Thyroid gland (tissue), 4 donors: Measurements from ENCODE around the gene ZNF160. TPM values are rescaled to one million over a fixed set of nuclear protein-coding genes. Genes with fewer than 3 reads are reported as not detected.

Experiments
- DNase-seq, 2 donors: peaks; one replicate each; pipeline ENCODE4 v3.0.0-alpha.2; 2019
- H3K27ac ChIP-seq, 3 donors: fragments of 200-600 bp; sonication (generic); 1 replicate in 2 of 3; 2 replicates in 1 of 3; pipeline ENCODE4 v1.5.1; 2016 to 2019; ENCODE audit warnings: mild to moderate bottlenecking in 1 of 3, moderate library complexity in 1 of 3
- H3K27me3 ChIP-seq: fragments of 200-600 bp; sonication (generic); one replicate; pipeline ENCODE4 v1.5.1; 2019
- H3K36me3 ChIP-seq, 2 donors: fragments of 200-600 bp; sonication (generic); one replicate each; pipeline ENCODE4 v1.5.1; 2016 to 2019
- H3K4me1 ChIP-seq, 2 donors: fragments of 200-600 bp; sonication (generic); one replicate each; pipeline ENCODE4 v1.5.1; 2017 to 2019
- H3K4me3 ChIP-seq, 3 donors: fragments of 200-600 bp; sonication (generic); replicated peaks in 1 of 3; 1 replicate in 2 of 3; 2 replicates in 1 of 3; pipeline ENCODE4 v1.5.1; 2016; ENCODE audit warnings: mild to moderate bottlenecking in 1 of 3
- H3K9me3 ChIP-seq: fragments of 200-600 bp; sonication (generic); one replicate; pipeline ENCODE4 v1.5.1; 2017
- CTCF ChIP-seq, 6 experiments: fragments of 200-600 bp in 3 of 6; fragments of 450-650 bp in 3 of 6; sonication (generic) in 3 of 6; IDR thresholded peaks; one replicate each; pipeline ENCODE4 v1.5.1; 2016 to 2019; ENCODE audit warnings: antibody characterized with exemption in 6 of 6, mild to moderate bottlenecking in 2 of 6, inconsistent platforms in 1 of 6, moderate library complexity in 1 of 6
- POLR2A ChIP-seq, 2 donors: fragments of 450-650 bp; IDR thresholded peaks; one replicate each; pipeline ENCODE4 v1.6.1; 2017; ENCODE audit warnings: antibody characterized with exemption in 2 of 2, mild to moderate bottlenecking in 2 of 2, moderate library complexity in 1 of 2
- WGBS, 2 donors: methylation state at CpG; one replicate each; pipeline ENCODE4 v1.1.5; 2017; 5-methylcytosine and 5-hydroxymethylcytosine counted together
- intact Hi-C: fragments of 100-400 bp; cut with DNase I; formaldehyde crosslinking; loops from one replicate; pipeline ENCODE4 v1.15.1; 2023
- total RNA-seq, 4 donors: library from RNA; depleted of rRNA; stranded (reverse); fragments of >200 nt; gene quantifications; one replicate each; pipeline ENCODE4 v1.2.3, GENCODE V29; 2016

The ZNF160 gene
- total RNA-seq, 4 donors from 2014 or later = 61.0 to 109 (median 81.4) TPM

GRCh38 chr19:53057904-53058580, 45.2 kb downstream of the ZNF160 start:
- no peak overlapping the region for H3K27ac ChIP-seq
- peak in 1 of 2 donors; percentile 19 for TF ChIP-seq POLR2A (IDR thresholded peaks at IDR 0.05)
- no peak for TF ChIP-seq CTCF (IDR thresholded peaks at IDR 0.05)
- DNase-seq = peak; percentile 71 to 75
- intact Hi-C loops = no loop called here
- 4 to 5% methylated on average over 58 to 59 of the region's 59 CpGs for WGBS, 2 donors
- no peaks in the 10 kb centered on the region for H3K36me3 ChIP-seq
- H3K4me1 ChIP-seq = peaks cover 0 to 10% of the 10 kb centered on the region in 2 donors
- no peaks in the 10 kb centered on the region for H3K9me3 ChIP-seq
- H3K4me3 ChIP-seq = peak overlapping the region in 2 of 3 donors; percentile 9 to 14
- no peaks in the 10 kb centered on the region for H3K27me3 ChIP-seq

- no peaks in the 10 kb centered on the region for H3K9me3 ChIP-seq
- H3K4me3 ChIP-seq = no peak overlapping the region
- WGBS, 2 donors = 20 to 46% methylated on average over 2 of the region's 2 CpGs
- intact Hi-C loops = no loop called here
- H3K36me3 ChIP-seq = no peaks in the 10 kb centered on the region
- H3K4me1 ChIP-seq = peaks cover 0 to 10% of the 10 kb centered on the region in 2 donors
- peak; percentile 19 to 31 for DNase-seq
- H3K27ac ChIP-seq = peak overlapping the region in 1 of 3 donors; percentile 30
- no peak for TF ChIP-seq CTCF (IDR thresholded peaks at IDR 0.05)
- no peak for TF ChIP-seq POLR2A (IDR thresholded peaks at IDR 0.05)
- no peaks in the 10 kb centered on the region for H3K27me3 ChIP-seq
Observed at GRCh38 chr19:53055117-53055516, 48.1 kb downstream of the ZNF160 start.

GRCh38 chr19:53047379-53047778, 55.8 kb downstream of the ZNF160 start:
- Histone ChIP-seq H3K27ac (no peak overlapping the region), H3K4me3 (no peak overlapping the region), H3K9me3 (no peaks in the 10 kb centered on the region), H3K36me3 (no peaks in the 10 kb centered on the region), H3K27me3 (no peaks in the 10 kb centered on the region), H3K4me1 (no peaks in the 10 kb centered on the region)
- intact Hi-C loops = no loop called here
- DNase-seq = no peak
- TF ChIP-seq CTCF (IDR thresholded peaks at IDR 0.05) (no peak), POLR2A (IDR thresholded peaks at IDR 0.05) (no peak)
- 91 to 94% methylated on average over 2 of the region's 2 CpGs for WGBS, 2 donors

GRCh38 chr19:53045536-53045935, 57.7 kb downstream of the ZNF160 start:
- TF ChIP-seq CTCF (IDR thresholded peaks at IDR 0.05) (no peak), POLR2A (IDR thresholded peaks at IDR 0.05) (no peak)
- no peak overlapping the region for H3K4me3 ChIP-seq
- H3K27ac ChIP-seq = no peak overlapping the region
- no peaks in the 10 kb centered on the region for H3K9me3 ChIP-seq
- no peaks in the 10 kb centered on the region for H3K4me1 ChIP-seq
- WGBS, 2 donors = 75 to 77% methylated on average over 16 of the region's 16 CpGs
- no peaks in the 10 kb centered on the region for H3K27me3 ChIP-seq
- intact Hi-C loops = no loop called here
- DNase-seq = no peak
- H3K36me3 ChIP-seq = no peaks in the 10 kb centered on the region

GRCh38 chr19:53041366-53041765, 61.9 kb downstream of the ZNF160 start:
- intact Hi-C loops = no loop called here
- TF ChIP-seq POLR2A (IDR thresholded peaks at IDR 0.05) (no peak), CTCF (IDR thresholded peaks at IDR 0.05) (no peak)
- Histone ChIP-seq H3K4me1 (no peaks in the 10 kb centered on the region), H3K4me3 (no peak overlapping the region), H3K36me3 (no peaks in the 10 kb centered on the region), H3K9me3 (no peaks in the 10 kb centered on the region), H3K27me3 (no peaks in the 10 kb centered on the region), H3K27ac (no peak overlapping the region)
- 69 to 75% methylated on average over 1 of the region's 1 CpG for WGBS, 2 donors
- no peak for DNase-seq
